ENCODE data around the gene VILL.

DNA sequence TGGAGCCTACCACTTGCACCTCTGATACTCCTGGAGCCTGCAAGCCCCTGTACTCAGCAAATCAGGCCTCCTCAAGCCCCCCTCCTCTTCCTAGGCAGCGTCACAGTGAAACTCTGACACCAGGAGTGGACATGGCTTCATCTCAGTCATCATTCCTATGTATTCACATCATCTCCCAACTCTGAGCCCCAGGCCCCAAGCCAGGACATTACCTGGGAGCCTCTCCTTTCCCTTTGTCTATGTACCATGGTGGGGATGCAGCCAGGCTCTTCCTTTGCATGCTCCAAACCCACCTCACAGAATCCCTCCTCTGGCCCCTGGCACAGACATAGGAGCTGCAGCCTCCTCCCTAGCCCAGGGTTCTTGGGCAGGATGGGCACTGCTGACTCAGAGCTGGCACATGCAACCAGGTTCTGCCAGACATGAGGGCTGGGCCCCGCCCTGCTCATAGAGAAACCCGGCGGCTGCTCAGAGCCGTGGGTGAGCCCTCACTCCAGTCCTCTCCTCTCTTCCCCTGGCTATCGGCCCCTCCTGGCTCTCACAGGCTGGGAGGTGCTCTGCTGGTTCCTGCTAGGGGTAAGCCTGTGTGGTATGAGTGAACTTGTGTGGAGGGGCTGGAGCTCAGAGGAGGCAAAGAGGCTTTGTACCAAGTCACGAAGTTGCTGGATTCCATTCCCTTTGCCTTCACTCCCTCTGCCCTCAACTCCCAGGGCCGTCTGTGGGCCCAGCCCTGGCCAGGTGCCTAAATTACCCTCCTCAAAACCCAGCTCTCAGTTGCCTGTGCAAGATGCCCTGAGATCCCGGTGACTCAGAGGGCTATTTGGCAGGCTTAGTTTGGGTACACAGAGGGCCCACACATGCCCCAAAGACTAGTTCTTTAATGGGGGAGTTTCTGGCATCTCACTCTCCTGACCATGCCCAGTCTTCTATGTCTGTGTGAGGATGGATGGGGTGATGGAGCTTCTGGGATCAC lies 40.7 kb downstream of the VILL start:
- TF ChIP-seq, protein P1, sequence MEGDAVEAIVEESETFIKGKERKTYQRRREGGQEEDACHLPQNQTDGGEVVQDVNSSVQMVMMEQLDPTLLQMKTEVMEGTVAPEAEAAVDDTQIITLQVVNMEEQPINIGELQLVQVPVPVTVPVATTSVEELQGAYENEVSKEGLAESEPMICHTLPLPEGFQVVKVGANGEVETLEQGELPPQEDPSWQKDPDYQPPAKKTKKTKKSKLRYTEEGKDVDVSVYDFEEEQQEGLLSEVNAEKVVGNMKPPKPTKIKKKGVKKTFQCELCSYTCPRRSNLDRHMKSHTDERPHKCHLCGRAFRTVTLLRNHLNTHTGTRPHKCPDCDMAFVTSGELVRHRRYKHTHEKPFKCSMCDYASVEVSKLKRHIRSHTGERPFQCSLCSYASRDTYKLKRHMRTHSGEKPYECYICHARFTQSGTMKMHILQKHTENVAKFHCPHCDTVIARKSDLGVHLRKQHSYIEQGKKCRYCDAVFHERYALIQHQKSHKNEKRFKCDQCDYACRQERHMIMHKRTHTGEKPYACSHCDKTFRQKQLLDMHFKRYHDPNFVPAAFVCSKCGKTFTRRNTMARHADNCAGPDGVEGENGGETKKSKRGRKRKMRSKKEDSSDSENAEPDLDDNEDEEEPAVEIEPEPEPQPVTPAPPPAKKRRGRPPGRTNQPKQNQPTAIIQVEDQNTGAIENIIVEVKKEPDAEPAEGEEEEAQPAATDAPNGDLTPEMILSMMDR (IDR thresholded peaks at IDR 0.05; ENCODE audit: low read length), result no peak
- no peak for TF ChIP-seq EZH2 (IDR thresholded peaks at IDR 0.05; ENCODE audit: borderline replicate concordance, low read length)

All from OCI-LY1 (cell line).